Measurements from ENCODE around the gene PTPRS.
A peak's percentile ranks its signal among the peaks of the same experiment; 100 is the strongest.

The PTPRS gene

GRCh38 chr19:5319516-5319915 lies 21.1 kb downstream of the PTPRS start:
- ChIA-PET CTCF (no interaction called here), POLR2A (no interaction called here)
- Histone ChIP-seq H3K9me3 (ENCODE audit: control extremely low read depth in 1 of 5, control insufficient read depth in 4 of 5, insufficient read depth in 2 of 5, low read depth in 1 of 5, low read length in 4 of 5) (peaks cover 0 to 5% (median 2%) of the 10 kb centered on the region in 5 experiments), H3K27me3 (replicated peaks in 2 of 5; ENCODE audit: control insufficient read depth in 4 of 5, insufficient read depth in 5 of 5, low read length in 4 of 5) (peaks cover 0 to 18% (median 3%) of the 10 kb centered on the region in 5 experiments), H3K4me3 (ENCODE audit: control insufficient read depth in 1 of 7, extremely low read depth in 1 of 7, insufficient read depth in 4 of 7, low read depth in 2 of 7, low read length in 6 of 7) (no peak overlapping the region), H3K4me1 (ENCODE audit: control extremely low read depth in 1 of 4, control insufficient read depth in 4 of 4, insufficient read depth in 4 of 4, low read length in 3 of 4) (peaks cover 0 to 10% (median 4%) of the 10 kb centered on the region in 4 experiments), H3K36me3 (ENCODE audit: control insufficient read depth in 4 of 4, insufficient read depth in 4 of 4, low read length in 3 of 4) (no peaks in the 10 kb centered on the region), H3K27ac (ENCODE audit: insufficient read depth in 1 of 2, low read depth in 1 of 2, low read length in 2 of 2, poor library complexity in 1 of 2, severe bottlenecking in 2 of 2) (no peak overlapping the region)
- WGBS (ENCODE audit: insufficient coverage), result 91% methylated on average over 9 of the region's 9 CpGs
- no peak for DNase-seq

DNA sequence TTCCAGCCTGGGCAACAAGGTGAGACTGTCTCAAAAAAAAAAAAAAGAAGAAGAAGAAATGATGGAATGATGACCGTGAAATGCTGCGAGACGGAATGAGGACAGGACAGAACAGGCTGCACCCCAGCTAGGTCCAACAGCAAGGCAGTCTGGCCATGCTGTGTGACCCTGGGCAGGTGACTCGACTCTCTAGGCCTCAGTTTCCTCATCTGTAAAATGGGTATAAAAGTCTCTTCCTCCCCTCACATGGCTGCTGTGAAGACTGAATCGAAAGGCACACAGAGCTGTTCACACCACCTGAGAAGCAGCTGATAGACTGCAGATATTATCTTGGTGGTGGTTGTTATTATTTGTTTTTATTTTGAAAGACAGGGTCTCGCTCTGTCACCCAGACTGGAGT lies 22.3 kb downstream of the PTPRS start:
- peaks cover 0 to 22% (median 5%) of the 10 kb centered on the region in 5 experiments for H3K27me3 ChIP-seq (replicated peaks in 2 of 5; ENCODE audit: control insufficient read depth in 4 of 5, insufficient read depth in 5 of 5, low read length in 4 of 5)
- DNase-seq, result no peak
- H3K4me3 ChIP-seq (ENCODE audit: control insufficient read depth in 1 of 7, extremely low read depth in 1 of 7, insufficient read depth in 4 of 7, low read depth in 2 of 7, low read length in 6 of 7), result no peak overlapping the region
- H3K4me1 ChIP-seq (ENCODE audit: control extremely low read depth in 1 of 4, control insufficient read depth in 4 of 4, insufficient read depth in 4 of 4, low read length in 3 of 4), result peaks cover 0 to 10% (median 4%) of the 10 kb centered on the region in 4 experiments
- POLR2A ChIA-PET, result no interaction called here
- no peaks in the 10 kb centered on the region for H3K36me3 ChIP-seq (ENCODE audit: control insufficient read depth in 4 of 4, insufficient read depth in 4 of 4, low read length in 3 of 4)
- H3K9me3 ChIP-seq (ENCODE audit: control extremely low read depth in 1 of 5, control insufficient read depth in 4 of 5, insufficient read depth in 2 of 5, low read depth in 1 of 5, low read length in 4 of 5), result no peaks in the 10 kb centered on the region
- CTCF ChIA-PET, result no interaction called here
- no peak overlapping the region for H3K27ac ChIP-seq (ENCODE audit: insufficient read depth in 1 of 2, low read depth in 1 of 2, low read length in 2 of 2, poor library complexity in 1 of 2, severe bottlenecking in 2 of 2)
- WGBS (ENCODE audit: insufficient coverage), result 90% methylated on average over 5 of the region's 6 CpGs

DNA sequence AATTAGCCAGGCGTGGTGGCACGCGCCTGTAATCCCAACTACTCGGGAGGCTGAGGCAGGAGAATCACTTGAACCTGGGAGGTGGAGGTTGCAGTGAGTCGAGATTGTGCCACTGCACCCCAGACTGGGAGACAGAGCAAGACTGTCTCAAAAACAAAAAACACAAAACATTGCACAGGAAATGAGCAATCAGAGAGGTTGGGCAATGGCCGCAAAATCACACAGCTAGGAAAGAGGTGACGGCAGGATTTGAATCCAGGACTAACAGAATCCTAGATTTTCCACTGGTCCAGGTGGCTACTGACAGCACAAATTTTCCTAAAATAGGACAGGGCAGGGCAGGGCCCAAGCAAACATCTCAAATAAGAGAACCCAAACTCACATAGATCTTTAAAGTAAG lies 23.3 kb downstream of the PTPRS start:
- H3K27me3 ChIP-seq (replicated peaks in 2 of 5; ENCODE audit: control insufficient read depth in 4 of 5, insufficient read depth in 5 of 5, low read length in 4 of 5), result peaks cover 0 to 23% (median 5%) of the 10 kb centered on the region in 5 experiments
- H3K27ac ChIP-seq (ENCODE audit: insufficient read depth in 1 of 2, low read depth in 1 of 2, low read length in 2 of 2, poor library complexity in 1 of 2, severe bottlenecking in 2 of 2), result no peak overlapping the region
- H3K4me3 ChIP-seq (ENCODE audit: control insufficient read depth in 1 of 7, extremely low read depth in 1 of 7, insufficient read depth in 4 of 7, low read depth in 2 of 7, low read length in 6 of 7), result no peak overlapping the region
- peaks cover 0 to 10% (median 3%) of the 10 kb centered on the region in 4 experiments for H3K4me1 ChIP-seq (ENCODE audit: control extremely low read depth in 1 of 4, control insufficient read depth in 4 of 4, insufficient read depth in 4 of 4, low read length in 3 of 4)
- POLR2A ChIA-PET, result no interaction called here
- WGBS (ENCODE audit: insufficient coverage), result 83% methylated on average over 7 of the region's 7 CpGs
- CTCF ChIA-PET, result interaction anchor here (0.5 kb wide), 1 partner anchor 202 kb away, joined by 4 read pairs; no protein-coding TSS in a partner anchor
- no peak for DNase-seq
- H3K9me3 ChIP-seq (ENCODE audit: control extremely low read depth in 1 of 5, control insufficient read depth in 4 of 5, insufficient read depth in 2 of 5, low read depth in 1 of 5, low read length in 4 of 5), result no peaks in the 10 kb centered on the region
- no peaks in the 10 kb centered on the region for H3K36me3 ChIP-seq (ENCODE audit: control insufficient read depth in 4 of 4, insufficient read depth in 4 of 4, low read length in 3 of 4)

DNA sequence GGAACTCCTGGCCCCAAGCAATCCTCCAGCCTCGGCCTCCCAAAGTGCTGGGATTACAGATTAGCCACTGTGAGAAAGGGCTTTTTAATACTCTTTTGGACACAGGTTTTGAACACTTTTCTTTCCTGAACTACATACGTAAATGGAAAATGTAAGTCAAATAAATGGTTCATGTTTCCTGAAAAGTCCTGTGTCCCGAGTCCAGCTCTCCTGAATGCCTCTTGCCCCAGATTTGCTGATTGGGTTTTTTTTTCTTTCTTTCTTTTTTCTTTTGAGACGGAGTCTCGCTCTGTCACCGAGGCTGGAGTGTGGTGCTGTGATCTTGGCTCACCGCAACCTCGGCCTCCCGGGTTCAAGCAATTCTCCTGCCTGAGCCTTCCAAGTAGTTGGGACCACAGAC lies 24.5 kb downstream of the PTPRS start:
- ChIA-PET CTCF (no interaction called here), POLR2A (interaction anchor here (0.6 kb wide), 1 partner anchor 46 kb away, joined by 3 read pairs; no protein-coding TSS in a partner anchor)
- Histone ChIP-seq H3K27ac (ENCODE audit: insufficient read depth in 1 of 2, low read depth in 1 of 2, low read length in 2 of 2, poor library complexity in 1 of 2, severe bottlenecking in 2 of 2) (no peak overlapping the region), H3K4me3 (ENCODE audit: control insufficient read depth in 1 of 7, extremely low read depth in 1 of 7, insufficient read depth in 4 of 7, low read depth in 2 of 7, low read length in 6 of 7) (no peak overlapping the region), H3K4me1 (ENCODE audit: control extremely low read depth in 1 of 4, control insufficient read depth in 4 of 4, insufficient read depth in 4 of 4, low read length in 3 of 4) (no peaks in the 10 kb centered on the region), H3K9me3 (ENCODE audit: control extremely low read depth in 1 of 5, control insufficient read depth in 4 of 5, insufficient read depth in 2 of 5, low read depth in 1 of 5, low read length in 4 of 5) (peaks cover 0 to 4% (median 0%) of the 10 kb centered on the region in 5 experiments), H3K27me3 (replicated peaks in 2 of 5; ENCODE audit: control insufficient read depth in 4 of 5, insufficient read depth in 5 of 5, low read length in 4 of 5) (peaks cover 0 to 24% (median 3%) of the 10 kb centered on the region in 5 experiments), H3K36me3 (ENCODE audit: control insufficient read depth in 4 of 4, insufficient read depth in 4 of 4, low read length in 3 of 4) (no peaks in the 10 kb centered on the region)
- 79% methylated on average over 6 of the region's 9 CpGs for WGBS (ENCODE audit: insufficient coverage)
- no peak for DNase-seq

GRCh38 chr19:5314907-5315298 lies 25.7 kb downstream of the PTPRS start:
- H3K9me3 ChIP-seq (ENCODE audit: control extremely low read depth in 1 of 5, control insufficient read depth in 4 of 5, insufficient read depth in 2 of 5, low read depth in 1 of 5, low read length in 4 of 5), result peaks cover 0 to 4% (median 0%) of the 10 kb centered on the region in 5 experiments
- WGBS (ENCODE audit: insufficient coverage), result 75% methylated on average over 4 of the region's 4 CpGs
- POLR2A ChIA-PET, result no interaction called here

DNA sequence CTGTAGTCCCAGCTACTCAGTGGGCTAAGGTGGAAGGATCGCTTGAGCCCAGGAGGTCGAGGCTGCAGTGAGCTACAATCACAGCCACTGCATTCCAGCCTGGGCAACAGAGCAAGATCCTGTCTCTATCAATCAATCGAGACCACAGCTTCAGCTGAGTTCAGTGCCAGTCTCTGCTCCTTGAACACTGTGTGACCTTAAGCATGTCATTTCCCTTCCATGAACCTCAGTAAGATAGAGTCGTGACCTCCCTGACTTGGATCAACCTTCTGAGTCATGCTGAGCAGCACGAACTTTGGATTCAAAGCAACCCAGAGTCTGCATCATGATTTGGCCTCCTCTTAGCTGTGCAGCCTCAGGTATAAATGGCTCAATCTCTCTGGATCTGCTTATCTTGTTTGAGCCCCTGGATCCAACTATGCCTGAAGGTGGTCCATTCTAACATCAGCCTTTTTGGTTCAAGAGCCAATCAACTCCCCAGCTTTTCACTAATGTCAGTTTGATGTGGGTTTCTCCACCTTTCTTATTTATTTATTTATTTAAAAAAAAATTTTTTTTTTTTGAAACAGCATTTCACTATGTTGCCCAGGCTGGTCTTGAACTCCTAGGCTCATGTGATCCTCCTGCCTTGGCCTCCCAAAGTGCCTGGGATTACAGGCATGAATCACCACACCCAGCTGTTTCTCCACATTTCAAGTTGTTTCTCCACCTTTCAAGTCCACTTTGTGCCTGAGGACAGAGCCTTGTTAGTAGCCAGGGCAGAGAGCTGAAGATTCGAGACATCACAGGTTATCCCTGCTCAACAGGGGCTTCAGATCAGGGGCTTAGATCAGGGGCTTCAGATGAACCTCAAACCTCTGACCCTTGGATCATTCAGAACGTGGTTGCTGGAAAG lies 26.4 kb downstream of the PTPRS start:
- 93% methylated on average over 7 of the region's 7 CpGs for WGBS (ENCODE audit: insufficient coverage)
- DNase-seq, result no peak
- Histone ChIP-seq H3K27me3 (replicated peaks in 2 of 5; ENCODE audit: control insufficient read depth in 4 of 5, insufficient read depth in 5 of 5, low read length in 4 of 5) (peaks cover 0 to 24% (median 3%) of the 10 kb centered on the region in 5 experiments), H3K4me3 (ENCODE audit: control insufficient read depth in 1 of 7, extremely low read depth in 1 of 7, insufficient read depth in 4 of 7, low read depth in 2 of 7, low read length in 6 of 7) (no peak overlapping the region), H3K4me1 (ENCODE audit: control extremely low read depth in 1 of 4, control insufficient read depth in 4 of 4, insufficient read depth in 4 of 4, low read length in 3 of 4) (no peaks in the 10 kb centered on the region), H3K27ac (ENCODE audit: insufficient read depth in 1 of 2, low read depth in 1 of 2, low read length in 2 of 2, poor library complexity in 1 of 2, severe bottlenecking in 2 of 2) (no peak overlapping the region), H3K9me3 (ENCODE audit: control extremely low read depth in 1 of 5, control insufficient read depth in 4 of 5, insufficient read depth in 2 of 5, low read depth in 1 of 5, low read length in 4 of 5) (peaks cover 0 to 4% (median 0%) of the 10 kb centered on the region in 5 experiments), H3K36me3 (ENCODE audit: control insufficient read depth in 4 of 4, insufficient read depth in 4 of 4, low read length in 3 of 4) (no peaks in the 10 kb centered on the region)
- ChIA-PET POLR2A (no interaction called here), CTCF (interaction anchor here (1.1 kb wide), 1 partner anchor 96 kb away, joined by 3 read pairs; no protein-coding TSS in a partner anchor)

More at GRCh38 chr19:5314907-5315298, 25.7 kb downstream of the PTPRS start:
- Histone ChIP-seq H3K4me1 (ENCODE audit: control extremely low read depth in 1 of 4, control insufficient read depth in 4 of 4, insufficient read depth in 4 of 4, low read length in 3 of 4) (no peaks in the 10 kb centered on the region), H3K4me3 (ENCODE audit: control insufficient read depth in 1 of 7, extremely low read depth in 1 of 7, insufficient read depth in 4 of 7, low read depth in 2 of 7, low read length in 6 of 7) (no peak overlapping the region), H3K27ac (ENCODE audit: insufficient read depth in 1 of 2, low read depth in 1 of 2, low read length in 2 of 2, poor library complexity in 1 of 2, severe bottlenecking in 2 of 2) (no peak overlapping the region), H3K27me3 (replicated peaks in 2 of 5; ENCODE audit: control insufficient read depth in 4 of 5, insufficient read depth in 5 of 5, low read length in 4 of 5) (peaks cover 0 to 24% (median 3%) of the 10 kb centered on the region in 5 experiments), H3K36me3 (ENCODE audit: control insufficient read depth in 4 of 4, insufficient read depth in 4 of 4, low read length in 3 of 4) (no peaks in the 10 kb centered on the region)
- CTCF ChIA-PET, result interaction anchor here (1.1 kb wide), 1 partner anchor 97 kb away, joined by 3 read pairs; no protein-coding TSS in a partner anchor
- no peak for DNase-seq

GRCh38 chr19:5313307-5313706 lies 27.3 kb downstream of the PTPRS start:
- no peak overlapping the region for H3K27ac ChIP-seq (ENCODE audit: insufficient read depth in 1 of 2, low read depth in 1 of 2, low read length in 2 of 2, poor library complexity in 1 of 2, severe bottlenecking in 2 of 2)
- CTCF ChIA-PET, result no interaction called here
- WGBS (ENCODE audit: insufficient coverage), result 4% methylated on average over 15 of the region's 17 CpGs
- DNase-seq, result peak in 1 of 3 donors; percentile 33
- H3K4me3 ChIP-seq (ENCODE audit: control insufficient read depth in 1 of 7, extremely low read depth in 1 of 7, insufficient read depth in 4 of 7, low read depth in 2 of 7, low read length in 6 of 7), result no peak overlapping the region
- peaks cover 0 to 4% (median 0%) of the 10 kb centered on the region in 5 experiments for H3K9me3 ChIP-seq (ENCODE audit: control extremely low read depth in 1 of 5, control insufficient read depth in 4 of 5, insufficient read depth in 2 of 5, low read depth in 1 of 5, low read length in 4 of 5)
- peaks cover 0 to 24% (median 3%) of the 10 kb centered on the region in 5 experiments for H3K27me3 ChIP-seq (replicated peaks in 2 of 5; ENCODE audit: control insufficient read depth in 4 of 5, insufficient read depth in 5 of 5, low read length in 4 of 5)
- no peaks in the 10 kb centered on the region for H3K36me3 ChIP-seq (ENCODE audit: control insufficient read depth in 4 of 4, insufficient read depth in 4 of 4, low read length in 3 of 4)
- no peaks in the 10 kb centered on the region for H3K4me1 ChIP-seq (ENCODE audit: control extremely low read depth in 1 of 4, control insufficient read depth in 4 of 4, insufficient read depth in 4 of 4, low read length in 3 of 4)
- POLR2A ChIA-PET, result no interaction called here

Data from common myeloid progenitor, CD34-positive (primary cell).